Activated T-cell treated with anti-CD3 and anti-CD28 coated beads for 4 hours (primary cell): Measurements from ENCODE around the gene DPT.

ENCODE experiments used
- DNase-seq: peaks from one replicate; pipeline ENCODE4 v3.0.0-alpha.2; 2020

The DPT gene

GRCh38 chr1:168697356-168698126 is 31.5 kb downstream of the DPT start:
- no peak for DNase-seq

DNA sequence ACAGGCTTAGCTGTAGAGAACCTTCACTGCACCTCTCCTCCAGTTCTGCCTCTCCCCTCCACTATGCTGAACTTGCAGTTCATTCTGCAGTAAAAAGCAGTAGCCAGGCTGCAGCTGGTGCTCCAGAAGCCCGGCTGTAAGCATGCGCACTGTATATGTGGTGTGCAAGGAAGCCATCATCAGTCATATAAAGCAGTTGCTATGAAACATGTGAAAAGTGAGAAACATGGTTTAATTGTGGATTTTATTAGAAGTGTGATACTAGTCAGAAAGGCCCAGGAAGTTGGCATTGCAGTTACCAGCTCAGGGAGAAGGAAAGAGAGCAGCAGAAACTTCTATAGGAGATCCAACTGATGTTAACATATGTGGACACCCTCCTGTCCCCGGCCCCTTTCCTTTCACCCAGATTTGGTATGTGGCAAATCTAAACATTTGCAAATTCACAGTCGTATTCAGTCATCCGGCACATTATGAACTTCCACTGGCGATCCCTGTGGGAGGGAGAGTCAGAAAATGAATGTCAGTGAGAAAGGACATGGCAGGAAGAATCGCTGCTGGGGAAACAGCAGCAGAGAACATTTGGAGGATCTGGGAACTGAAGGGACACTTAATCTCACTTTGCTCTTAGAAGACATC is 32.8 kb downstream of the DPT start:
- no peak for DNase-seq

- DNase-seq = no peak
Observed at GRCh38 chr1:168693872-168694238, 35.2 kb downstream of the DPT start.

- no peak for DNase-seq
Observed at GRCh38 chr1:168693197-168693871, 35.7 kb downstream of the DPT start.

DNA sequence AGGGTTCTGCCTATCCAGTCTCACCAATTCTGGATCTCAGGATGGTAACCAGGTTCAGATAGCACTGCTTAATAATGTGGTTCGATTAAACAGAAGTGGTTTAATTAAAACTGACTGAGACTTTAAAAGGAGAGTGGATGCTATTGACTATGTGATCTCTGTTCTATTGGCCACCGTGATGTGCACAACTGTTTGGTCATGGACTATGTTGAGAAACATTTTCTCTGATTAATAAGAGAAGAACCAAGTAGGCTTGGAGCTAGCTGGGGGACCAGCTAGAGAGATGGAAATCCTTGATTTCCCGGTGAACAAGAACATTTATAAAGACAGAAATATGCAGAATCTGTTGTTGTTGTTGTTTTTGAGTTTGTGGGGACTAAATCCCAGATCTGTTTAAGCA is 36.5 kb downstream of the DPT start:
- DNase-seq = no peak

- no peak for DNase-seq
Observed at GRCh38 chr1:168691541-168691940, 37.5 kb downstream of the DPT start.

DNA sequence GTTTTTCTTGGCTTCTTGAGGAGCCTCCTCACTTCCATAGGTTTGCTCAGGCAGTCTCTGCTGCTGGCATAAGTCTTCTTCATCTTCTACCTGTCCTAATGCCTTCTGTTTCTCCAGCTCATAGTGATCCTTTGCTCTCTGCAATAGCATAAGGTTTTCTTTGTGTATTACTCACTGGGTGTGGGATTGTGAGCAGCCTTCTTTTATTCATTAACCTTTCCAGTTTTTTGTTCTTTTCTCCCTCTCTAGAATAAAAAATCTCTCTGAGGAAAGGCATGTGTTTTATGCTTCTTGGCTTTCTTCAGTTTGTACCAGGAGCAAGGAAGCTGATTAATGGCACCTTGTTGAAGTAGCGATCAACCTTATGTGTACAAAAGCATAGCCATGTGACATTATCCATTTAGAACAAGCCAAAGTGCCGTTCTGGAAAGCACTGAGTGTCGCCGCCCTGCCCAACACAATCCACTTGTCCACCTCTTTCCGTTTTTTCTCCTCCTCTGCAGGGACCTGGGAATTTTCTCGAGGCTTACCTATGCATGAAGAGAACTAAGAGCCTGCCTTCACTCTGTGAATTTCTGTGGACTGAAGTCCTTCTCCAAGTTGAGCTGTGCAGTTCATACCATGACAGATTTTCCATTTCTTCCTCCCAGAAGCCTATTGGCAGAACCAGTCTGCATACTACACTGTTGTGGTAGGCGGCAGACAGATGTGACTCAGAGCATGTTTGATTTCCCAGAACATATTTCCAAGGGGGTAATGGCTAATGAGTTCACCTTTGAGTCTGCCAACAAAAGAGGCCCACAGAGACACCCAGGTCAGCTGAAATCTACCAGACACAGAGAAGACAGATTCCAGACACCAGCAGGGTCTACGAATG is 39.0 kb downstream of the DPT start:
- DNase-seq = no peak

DNA sequence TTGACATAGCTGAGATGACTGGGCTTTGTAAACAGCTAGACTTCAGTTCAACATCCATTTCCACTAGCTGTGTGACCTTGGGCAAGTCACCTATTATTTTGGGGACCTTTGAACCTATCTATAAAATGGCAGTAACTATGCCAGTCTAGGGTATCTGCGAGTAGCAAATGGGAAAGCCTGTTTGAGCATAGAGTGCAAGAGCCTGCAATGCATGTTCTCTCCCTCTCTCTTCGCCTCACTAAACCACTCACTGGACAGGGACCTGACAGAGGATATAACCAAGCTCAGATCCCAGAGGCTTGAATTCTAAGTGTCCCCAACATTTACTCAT is 39.7 kb downstream of the DPT start:
- no peak for DNase-seq

- no peak for DNase-seq
Observed at GRCh38 chr1:168688644-168689326, 40.2 kb downstream of the DPT start.

GRCh38 chr1:168687816-168688215 is 41.2 kb downstream of the DPT start:
- DNase-seq = no peak

GRCh38 chr1:168686666-168687065 is 42.3 kb downstream of the DPT start:
- no peak for DNase-seq

GRCh38 chr1:168683871-168684270 is 45.1 kb downstream of the DPT start:
- DNase-seq = no peak

DNA sequence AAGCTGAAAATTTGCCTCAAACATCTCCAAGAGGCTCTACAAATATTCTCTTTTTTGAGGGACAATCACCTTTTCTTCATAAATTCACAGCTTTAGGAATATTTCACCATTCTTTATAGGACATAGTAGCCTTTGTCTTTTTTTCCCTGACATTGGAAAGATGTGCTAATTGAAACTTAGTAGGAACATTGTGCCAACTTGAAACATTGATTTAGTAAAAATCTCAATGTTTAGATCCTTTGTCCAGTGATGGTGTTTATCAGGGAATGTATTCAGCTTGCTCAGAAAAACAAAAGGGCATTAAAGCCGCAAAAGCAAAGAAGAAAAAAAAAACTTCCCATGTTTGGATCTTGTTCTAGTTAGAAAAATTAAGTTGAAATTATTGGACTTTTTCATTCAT is 52.1 kb downstream of the DPT start:
- DNase-seq = no peak

- DNase-seq = no peak
Observed at GRCh38 chr1:168676029-168676812, 52.8 kb downstream of the DPT start.

GRCh38 chr1:168673974-168674683 is 54.9 kb downstream of the DPT start:
- DNase-seq = no peak

GRCh38 chr1:168672278-168672677 is 56.7 kb downstream of the DPT start:
- DNase-seq = no peak

DNA sequence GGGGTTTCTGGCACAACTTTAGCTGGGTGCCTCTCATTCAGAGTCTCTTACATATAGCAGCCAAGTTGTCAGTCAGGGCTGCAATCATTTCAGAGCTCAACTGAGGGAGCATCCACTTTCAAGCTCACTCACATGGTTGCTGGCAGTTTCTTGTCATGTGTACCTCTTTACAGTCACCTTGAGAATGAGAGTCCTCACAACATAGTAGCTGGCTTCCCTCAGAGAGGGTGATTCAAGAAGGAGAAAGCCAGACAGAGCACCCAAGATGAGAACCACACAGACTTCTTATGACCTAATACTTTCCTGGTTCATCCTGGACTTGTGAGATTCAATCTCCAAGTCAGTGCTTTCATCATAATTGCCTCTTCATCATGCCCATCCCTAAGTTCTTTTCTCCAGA is 57.2 kb downstream of the DPT start:
- no peak for DNase-seq

GRCh38 chr1:168665975-168666374 is 63.0 kb downstream of the DPT start:
- no peak for DNase-seq

- no peak for DNase-seq
Observed at GRCh38 chr1:168664069-168664834, 64.8 kb downstream of the DPT start.

DNA sequence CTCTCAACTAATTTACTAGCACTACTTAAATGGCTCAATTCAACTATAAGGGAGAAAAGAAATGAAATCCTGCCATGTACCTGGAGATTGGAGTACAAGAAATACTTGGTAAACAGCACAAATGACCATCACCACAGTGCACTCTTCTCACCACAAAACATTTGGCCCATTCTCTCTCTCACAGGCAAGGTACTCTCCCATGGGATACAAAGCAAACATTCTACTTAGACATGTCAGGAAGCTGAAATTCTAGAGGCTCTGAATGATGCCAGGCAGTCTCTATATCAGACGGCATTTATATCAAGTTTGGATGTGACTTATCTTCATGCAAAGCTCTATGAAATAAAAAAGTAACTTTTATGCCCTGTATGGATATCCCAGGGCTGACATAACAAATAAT is 72.5 kb downstream of the DPT start:
- DNase-seq = no peak
